ENCODE results near the gene MAK. TPM values are rescaled to one million over a fixed set of nuclear protein-coding genes. Genes with fewer than 3 reads are reported as not detected.

Gene MAK
- total RNA-seq, 2 donors from 2014 or later: 0.18 to 0.35 TPM

- Histone ChIP-seq H3K4me3 (ENCODE audit: low read length) (peak overlapping the region; percentile 96), H3K4me1 (ENCODE audit: control insufficient read depth, insufficient read depth, low read length) (peaks cover 8% of the 10 kb centered on the region), H3K36me3 (ENCODE audit: control insufficient read depth, insufficient read depth, low read length) (peaks cover 36% of the 10 kb centered on the region), H3K27ac (ENCODE audit: low read depth, low read length) (no peak overlapping the region), H3K27me3 (ENCODE audit: control insufficient read depth, insufficient read depth, low read length, poor library complexity, severe bottlenecking) (no peaks in the 10 kb centered on the region), H3K9ac (ENCODE audit: extremely low read depth, low read length, poor library complexity, severe bottlenecking) (peak overlapping the region; percentile 84), H3K9me3 (ENCODE audit: control insufficient read depth, low read length) (peaks cover 13% of the 10 kb centered on the region)
- Mint-ChIP-seq H3K4me1 (peaks cover 40% of the 10 kb centered on the region), H3K36me3 (ENCODE audit: low read depth) (peaks cover 30% of the 10 kb centered on the region), H3K9me3 (peaks cover 23% of the 10 kb centered on the region), H3K4me3 (peak overlapping the region; percentile 94), H3K27me3 (ENCODE audit: insufficient read depth) (no peaks in the 10 kb centered on the region), H3K27ac (peak overlapping the region; percentile 98)
- TF ChIP-seq CTCF (conservative IDR thresholded peaks at IDR 0.05): no peak
- no peak for DNase-seq
- WGBS, 2 experiments (ENCODE audit: insufficient coverage in 1 of 2, insufficient read length in 1 of 2): 42 to 44% methylated on average over 7 of the region's 7 CpGs
Observed at GRCh38 chr6:10723567-10723881, 114.8 kb downstream of the MAK start.

GRCh38 chr6:10722820-10723566 is 115.3 kb downstream of the MAK start, which contains the start of gene TMEM14C:
Gene TMEM14C, plus strand, starts transcription at chr6:10723070. Its CDS starts 1,544 bp downstream, at chr6:10724614.
- Histone ChIP-seq H3K4me3 (ENCODE audit: low read length) (peak within 1 kb of the TSS; percentile 96), H3K9me3 (ENCODE audit: control insufficient read depth, low read length) (peaks cover 18% of the 10 kb centered on the region)

GRCh38 chr6:10722570-10722819 is 115.8 kb downstream of the MAK start:
- 20 to 25% methylated on average over 4 to 6 of the region's 6 CpGs for WGBS, 2 experiments (ENCODE audit: insufficient coverage in 1 of 2, insufficient read length in 1 of 2)
- TF ChIP-seq CTCF (conservative IDR thresholded peaks at IDR 0.05): no peak

More at GRCh38 chr6:10722820-10723566, 115.3 kb downstream of the MAK start, which contains the start of gene TMEM14C:
- H3K9me3 Mint-ChIP-seq: peaks cover 25% of the 10 kb centered on the region
- Histone ChIP-seq H3K9ac (ENCODE audit: extremely low read depth, low read length, poor library complexity, severe bottlenecking) (peak within 1 kb of the TSS; percentile 84), H3K4me1 (ENCODE audit: control insufficient read depth, insufficient read depth, low read length) (peaks cover 8% of the 10 kb centered on the region), H3K27ac (ENCODE audit: low read depth, low read length) (peak within 1 kb of the TSS; percentile 81), H3K36me3 (ENCODE audit: control insufficient read depth, insufficient read depth, low read length) (peaks cover 31% of the 10 kb centered on the region), H3K27me3 (ENCODE audit: control insufficient read depth, insufficient read depth, low read length, poor library complexity, severe bottlenecking) (no peaks in the 10 kb centered on the region)
- no peaks in the 10 kb centered on the region for H3K27me3 Mint-ChIP-seq (ENCODE audit: insufficient read depth)
- H3K27ac Mint-ChIP-seq: peak within 1 kb of the TSS; percentile 98
- peak within 1 kb of the TSS; percentile 94 for H3K4me3 Mint-ChIP-seq
- H3K36me3 Mint-ChIP-seq (ENCODE audit: low read depth): peaks cover 25% of the 10 kb centered on the region
- WGBS, 2 experiments (ENCODE audit: insufficient coverage in 1 of 2, insufficient read length in 1 of 2): 0 to 3% methylated on average over 19 to 55 of the region's 55 CpGs
- TF ChIP-seq CTCF (conservative IDR thresholded peaks at IDR 0.05): no peak
- H3K4me1 Mint-ChIP-seq: peaks cover 40% of the 10 kb centered on the region
- DNase-seq: peak; percentile 99

More at GRCh38 chr6:10722570-10722819, 115.8 kb downstream of the MAK start:
- H3K27ac Mint-ChIP-seq: peak overlapping the region; percentile 98
- Histone ChIP-seq H3K4me1 (ENCODE audit: control insufficient read depth, insufficient read depth, low read length) (peaks cover 8% of the 10 kb centered on the region), H3K9me3 (ENCODE audit: control insufficient read depth, low read length) (peaks cover 23% of the 10 kb centered on the region), H3K4me3 (ENCODE audit: low read length) (peak overlapping the region; percentile 96), H3K27ac (ENCODE audit: low read depth, low read length) (no peak overlapping the region), H3K36me3 (ENCODE audit: control insufficient read depth, insufficient read depth, low read length) (peaks cover 26% of the 10 kb centered on the region), H3K27me3 (ENCODE audit: control insufficient read depth, insufficient read depth, low read length, poor library complexity, severe bottlenecking) (no peaks in the 10 kb centered on the region), H3K9ac (ENCODE audit: extremely low read depth, low read length, poor library complexity, severe bottlenecking) (peak overlapping the region; percentile 1)
- H3K27me3 Mint-ChIP-seq (ENCODE audit: insufficient read depth): no peaks in the 10 kb centered on the region
- peaks cover 21% of the 10 kb centered on the region for H3K36me3 Mint-ChIP-seq (ENCODE audit: low read depth)
- peaks cover 29% of the 10 kb centered on the region for H3K9me3 Mint-ChIP-seq
- H3K4me3 Mint-ChIP-seq: peak overlapping the region; percentile 94
- DNase-seq: no peak
- H3K4me1 Mint-ChIP-seq: peaks cover 40% of the 10 kb centered on the region
